Liver (tissue), 9 donors: Measurements from ENCODE around the gene GREB1L. TPM values are rescaled to one million over a fixed set of nuclear protein-coding genes. Genes with fewer than 3 reads are reported as not detected.

Experiments used
- DNase-seq: peaks from one replicate; pipeline ENCODE4 v3.0.0-alpha.2; 2017; ENCODE audit warnings: low spot score
- H3K27ac ChIP-seq, 2 donors: one replicate each; pipeline ENCODE4 v1.7.0; 2013; ENCODE audit warnings: inconsistent platforms in 2 of 2, low read length in 2 of 2, control low read depth in 1 of 2, low read depth in 1 of 2, mild to moderate bottlenecking in 1 of 2
- H3K27me3 ChIP-seq, 4 donors: one replicate each; pipeline versions ENCODE4 v1.6.1 to v1.7.0; 2013; ENCODE audit warnings: low read length in 3 of 4, inconsistent platforms in 1 of 4, mild to moderate bottlenecking in 1 of 4, moderate library complexity in 1 of 4; ENCODE audit not compliant: control insufficient read depth in 4 of 4, insufficient read depth in 4 of 4
- H3K36me3 ChIP-seq, 4 donors: one replicate each; pipeline versions ENCODE4 v1.6.1 to v1.7.0; 2013; ENCODE audit warnings: low read length in 3 of 4, mild to moderate bottlenecking in 3 of 4, low read depth in 1 of 4, moderate library complexity in 1 of 4; ENCODE audit not compliant: control insufficient read depth in 4 of 4, insufficient read depth in 3 of 4
- H3K4me1 ChIP-seq, 4 donors: one replicate each; pipeline versions ENCODE4 v1.6.1 to v1.7.0; 2013; ENCODE audit warnings: low read length in 3 of 4, mild to moderate bottlenecking in 3 of 4, moderate library complexity in 1 of 4; ENCODE audit not compliant: control insufficient read depth in 4 of 4, insufficient read depth in 4 of 4
- H3K4me3 ChIP-seq, 3 donors: one replicate each; pipeline versions ENCODE4 v1.6.1 to v1.7.0; 2013; ENCODE audit warnings: low read length in 3 of 3, control low read depth in 1 of 3, low read depth in 1 of 3, mild to moderate bottlenecking in 1 of 3
- H3K9ac ChIP-seq, 2 donors: one replicate each; pipeline ENCODE4 v1.7.0; 2013; ENCODE audit warnings: low read length in 2 of 2, mild to moderate bottlenecking in 2 of 2, moderate library complexity in 2 of 2, control low read depth in 1 of 2, low read depth in 1 of 2
- H3K9me3 ChIP-seq, 4 donors: one replicate each; pipeline versions ENCODE4 v1.6.1 to v1.7.0; 2013; ENCODE audit warnings: low read length in 3 of 4; ENCODE audit not compliant: control insufficient read depth in 4 of 4
- CTCF ChIP-seq: fragments of 150-350 bp; IDR thresholded peaks from 2 replicates; pipeline ENCODE4 v1.5.1; 2017; ENCODE audit warnings: improper control_type of control experiment, low read depth, low read length; ENCODE audit not compliant: missing input control
- EGR1 ChIP-seq, 2 donors: IDR thresholded peaks; 2 replicates each; pipeline ENCODE4 v1.6.1; 2016 to 2018; ENCODE audit warnings: antibody characterized with exemption in 2 of 2, low read depth in 2 of 2
- FOXA1 ChIP-seq: IDR thresholded peaks from 2 replicates; pipeline ENCODE4 v1.6.1; 2016; ENCODE audit warnings: antibody characterized with exemption
- FOXA2 ChIP-seq: IDR thresholded peaks from 2 replicates; pipeline ENCODE4 v1.6.1; 2016; ENCODE audit warnings: antibody characterized with exemption
- GABPA ChIP-seq, 2 donors: IDR thresholded peaks in 1 of 2; conservative IDR thresholded peaks in 1 of 2; 2 replicates each; pipeline ENCODE4 v1.6.1; 2016; ENCODE audit warnings: antibody characterized with exemption in 2 of 2, mild to moderate bottlenecking in 1 of 2, moderate library complexity in 1 of 2
- HNF4A ChIP-seq, 2 donors: conservative IDR thresholded peaks; 2 replicates each; pipeline ENCODE4 v1.6.1; 2016; ENCODE audit warnings: antibody characterized with exemption in 2 of 2, mild to moderate bottlenecking in 2 of 2
- HNF4G ChIP-seq: IDR thresholded peaks from 2 replicates; pipeline ENCODE4 v1.6.1; 2016; ENCODE audit warnings: antibody characterized with exemption
- JUND ChIP-seq, 2 donors: IDR thresholded peaks; 2 replicates each; pipeline ENCODE4 v1.6.1; 2016; ENCODE audit warnings: antibody characterized with exemption in 2 of 2
- NR2F2 ChIP-seq: IDR thresholded peaks from 2 replicates; pipeline ENCODE4 v1.6.1; 2016; ENCODE audit warnings: antibody characterized with exemption
- RAD21 ChIP-seq, 2 donors: IDR thresholded peaks; 2 replicates each; pipeline ENCODE4 v1.6.1; 2016; ENCODE audit warnings: antibody characterized with exemption in 2 of 2, mild to moderate bottlenecking in 2 of 2
- RXRA ChIP-seq, 2 donors: IDR thresholded peaks; 2 replicates each; pipeline ENCODE4 v1.6.1; 2017 to 2018; ENCODE audit warnings: antibody characterized with exemption in 2 of 2, mild to moderate bottlenecking in 1 of 2
- SP1 ChIP-seq: IDR thresholded peaks from 2 replicates; pipeline ENCODE4 v1.6.1; 2018; ENCODE audit warnings: antibody characterized with exemption, mild to moderate bottlenecking
- TAF1 ChIP-seq: conservative IDR thresholded peaks from 2 replicates; pipeline ENCODE4 v1.6.1; 2016; ENCODE audit warnings: antibody characterized with exemption, mild to moderate bottlenecking
- YY1 ChIP-seq: IDR thresholded peaks from 2 replicates; pipeline ENCODE4 v1.6.1; 2016; ENCODE audit warnings: antibody characterized with exemption, mild to moderate bottlenecking
- WGBS: extraction: QIAGEN DNeasy Blood & Tissue Kit; methylation state at CpG from one replicate; pipeline ENCODE4 v1.1.7; 2013; 5-methylcytosine and 5-hydroxymethylcytosine counted together
- polyA plus RNA-seq, 2 donors: library from polyadenylated mRNA; stranded (reverse) in 1 of 2; unstranded in 1 of 2; fragments of 200-250 nt in 1 of 2; fragments of >200 nt in 1 of 2; fragmentation: Nextera tagmentation in 1 of 2; extraction: Ambion mirVana in 1 of 2; gene quantifications; one replicate each; pipeline versions ENCODE4 v1.2.1 to v1.2.3, GENCODE V29; 2013 to 2015
- total RNA-seq, 2 donors: library from RNA; depleted of rRNA; stranded (reverse); fragments of >200 nt; gene quantifications; one replicate each; pipeline ENCODE4 v1.2.3, GENCODE V29; 2014
- TF ChIP-seq, protein P1 (sequence below): IDR thresholded peaks from 2 replicates; pipeline ENCODE4 v1.6.1; 2016; ENCODE audit warnings: antibody characterized with exemption
- TF ChIP-seq, protein P2 (sequence below): IDR thresholded peaks from 2 replicates; pipeline ENCODE4 v1.6.1; 2016; ENCODE audit warnings: antibody characterized with exemption, mild to moderate bottlenecking
- TF ChIP-seq, protein P3 (sequence below): IDR thresholded peaks from 2 replicates; pipeline ENCODE4 v1.6.1; 2016; ENCODE audit warnings: antibody characterized with exemption
- donor health status: healthy.
- donor health status: healthy.
- donor health status: healthy.
- donor health status: healthy.
- donor health status: healthy.

GREB1L gene
- total and polyA plus RNA-seq, 4 donors = 1.2 to 13.1 (median 3.0) TPM

DNA sequence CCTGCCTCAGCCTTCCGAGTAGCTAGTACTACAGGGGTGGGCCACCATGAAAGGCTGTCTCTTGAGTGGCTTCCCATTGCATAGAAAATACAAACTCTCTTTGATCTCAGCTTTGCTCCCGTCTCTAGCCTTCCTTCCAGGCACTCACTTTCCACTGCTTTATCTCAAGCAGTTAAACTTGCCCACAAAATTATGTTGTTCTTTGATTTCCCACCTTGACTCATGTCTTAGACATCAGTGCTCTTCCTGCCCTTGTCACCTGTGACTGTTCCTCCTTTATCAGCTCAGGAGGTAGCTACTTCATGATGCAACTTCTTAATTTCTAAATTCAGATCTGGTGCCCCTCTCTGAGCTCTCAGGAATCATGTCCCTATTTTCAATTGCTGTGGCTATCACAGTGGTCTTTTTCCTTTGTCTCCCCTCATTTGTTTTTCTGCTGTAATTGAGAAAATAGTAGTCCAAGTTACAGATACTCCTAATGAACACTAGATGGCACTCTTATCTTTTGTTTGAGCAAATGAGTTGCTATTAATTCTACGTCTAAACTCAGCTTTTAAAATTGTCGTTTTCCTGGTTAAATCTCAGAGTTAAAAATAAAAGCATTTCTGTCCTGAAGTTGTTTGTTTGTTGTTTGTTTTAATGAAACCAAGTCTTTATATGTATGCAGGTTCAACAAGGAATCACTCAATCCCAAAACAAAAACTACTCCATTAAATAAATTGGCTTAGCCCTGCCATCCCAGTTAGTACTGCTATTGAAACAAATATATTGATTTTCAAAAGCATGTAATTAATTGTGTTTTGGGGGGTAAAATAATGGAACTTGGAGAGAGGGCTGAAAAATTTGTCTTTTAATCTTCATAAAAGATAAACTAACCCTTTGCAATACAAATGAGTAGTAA, 46.9 kb upstream of the GREB1L start:
- no peak overlapping the region for H3K9ac ChIP-seq
- WGBS = 18% methylated on average over 4 of the region's 4 CpGs

GRCh38 chr18:21196426-21196825, 45.6 kb upstream of the GREB1L start:
- Histone ChIP-seq H3K4me1 (no peaks in the 10 kb centered on the region), H3K27ac (no peak overlapping the region), H3K9ac (no peak overlapping the region), H3K4me3 (no peak overlapping the region), H3K27me3 (no peaks in the 10 kb centered on the region), H3K9me3 (no peaks in the 10 kb centered on the region), H3K36me3 (no peaks in the 10 kb centered on the region)
- WGBS = 86% methylated on average over 1 of the region's 1 CpG
- DNase-seq = no peak
- TF ChIP-seq FOXA2 (no peak), SP1 (no peak), JUND (IDR thresholded peaks at IDR 0.05) (no peak), GABPA (IDR thresholded peaks at IDR 0.05 in 1 of 2, conservative IDR thresholded peaks at IDR 0.05 in 1 of 2) (no peak), FOXA1 (no peak), NR2F2 (no peak), HNF4G (no peak), EGR1 (IDR thresholded peaks at IDR 0.05; ENCODE audit: low read depth in 2 of 2) (no peak), TAF1 (no peak), HNF4A (conservative IDR thresholded peaks at IDR 0.05) (no peak), RAD21 (IDR thresholded peaks at IDR 0.05) (no peak), YY1 (no peak), RXRA (IDR thresholded peaks at IDR 0.05) (no peak)
- TF ChIP-seq, protein P1, sequence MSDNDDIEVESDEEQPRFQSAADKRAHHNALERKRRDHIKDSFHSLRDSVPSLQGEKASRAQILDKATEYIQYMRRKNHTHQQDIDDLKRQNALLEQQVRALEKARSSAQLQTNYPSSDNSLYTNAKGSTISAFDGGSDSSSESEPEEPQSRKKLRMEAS = no peak
- TF ChIP-seq, protein P2, sequence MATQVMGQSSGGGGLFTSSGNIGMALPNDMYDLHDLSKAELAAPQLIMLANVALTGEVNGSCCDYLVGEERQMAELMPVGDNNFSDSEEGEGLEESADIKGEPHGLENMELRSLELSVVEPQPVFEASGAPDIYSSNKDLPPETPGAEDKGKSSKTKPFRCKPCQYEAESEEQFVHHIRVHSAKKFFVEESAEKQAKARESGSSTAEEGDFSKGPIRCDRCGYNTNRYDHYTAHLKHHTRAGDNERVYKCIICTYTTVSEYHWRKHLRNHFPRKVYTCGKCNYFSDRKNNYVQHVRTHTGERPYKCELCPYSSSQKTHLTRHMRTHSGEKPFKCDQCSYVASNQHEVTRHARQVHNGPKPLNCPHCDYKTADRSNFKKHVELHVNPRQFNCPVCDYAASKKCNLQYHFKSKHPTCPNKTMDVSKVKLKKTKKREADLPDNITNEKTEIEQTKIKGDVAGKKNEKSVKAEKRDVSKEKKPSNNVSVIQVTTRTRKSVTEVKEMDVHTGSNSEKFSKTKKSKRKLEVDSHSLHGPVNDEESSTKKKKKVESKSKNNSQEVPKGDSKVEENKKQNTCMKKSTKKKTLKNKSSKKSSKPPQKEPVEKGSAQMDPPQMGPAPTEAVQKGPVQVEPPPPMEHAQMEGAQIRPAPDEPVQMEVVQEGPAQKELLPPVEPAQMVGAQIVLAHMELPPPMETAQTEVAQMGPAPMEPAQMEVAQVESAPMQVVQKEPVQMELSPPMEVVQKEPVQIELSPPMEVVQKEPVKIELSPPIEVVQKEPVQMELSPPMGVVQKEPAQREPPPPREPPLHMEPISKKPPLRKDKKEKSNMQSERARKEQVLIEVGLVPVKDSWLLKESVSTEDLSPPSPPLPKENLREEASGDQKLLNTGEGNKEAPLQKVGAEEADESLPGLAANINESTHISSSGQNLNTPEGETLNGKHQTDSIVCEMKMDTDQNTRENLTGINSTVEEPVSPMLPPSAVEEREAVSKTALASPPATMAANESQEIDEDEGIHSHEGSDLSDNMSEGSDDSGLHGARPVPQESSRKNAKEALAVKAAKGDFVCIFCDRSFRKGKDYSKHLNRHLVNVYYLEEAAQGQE = no peak

More for the DNA sequence above, 46.9 kb upstream of the GREB1L start:
- no peaks in the 10 kb centered on the region for H3K4me1 ChIP-seq
- no peak overlapping the region for H3K4me3 ChIP-seq
- TF ChIP-seq CTCF (peak; percentile 75), JUND (IDR thresholded peaks at IDR 0.05) (no peak), EGR1 (IDR thresholded peaks at IDR 0.05; ENCODE audit: low read depth in 2 of 2) (no peak), GABPA (IDR thresholded peaks at IDR 0.05 in 1 of 2, conservative IDR thresholded peaks at IDR 0.05 in 1 of 2) (no peak), RAD21 (IDR thresholded peaks at IDR 0.05) (peak; percentile 90 to 92), TAF1 (no peak), RXRA (IDR thresholded peaks at IDR 0.05) (no peak), HNF4G (no peak)
- TF ChIP-seq, protein P1 = no peak
- TF ChIP-seq, protein P3, sequence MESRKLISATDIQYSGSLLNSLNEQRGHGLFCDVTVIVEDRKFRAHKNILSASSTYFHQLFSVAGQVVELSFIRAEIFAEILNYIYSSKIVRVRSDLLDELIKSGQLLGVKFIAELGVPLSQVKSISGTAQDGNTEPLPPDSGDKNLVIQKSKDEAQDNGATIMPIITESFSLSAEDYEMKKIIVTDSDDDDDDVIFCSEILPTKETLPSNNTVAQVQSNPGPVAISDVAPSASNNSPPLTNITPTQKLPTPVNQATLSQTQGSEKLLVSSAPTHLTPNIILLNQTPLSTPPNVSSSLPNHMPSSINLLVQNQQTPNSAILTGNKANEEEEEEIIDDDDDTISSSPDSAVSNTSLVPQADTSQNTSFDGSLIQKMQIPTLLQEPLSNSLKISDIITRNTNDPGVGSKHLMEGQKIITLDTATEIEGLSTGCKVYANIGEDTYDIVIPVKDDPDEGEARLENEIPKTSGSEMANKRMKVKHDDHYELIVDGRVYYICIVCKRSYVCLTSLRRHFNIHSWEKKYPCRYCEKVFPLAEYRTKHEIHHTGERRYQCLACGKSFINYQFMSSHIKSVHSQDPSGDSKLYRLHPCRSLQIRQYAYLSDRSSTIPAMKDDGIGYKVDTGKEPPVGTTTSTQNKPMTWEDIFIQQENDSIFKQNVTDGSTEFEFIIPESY = no peak
- H3K36me3 ChIP-seq = no peaks in the 10 kb centered on the region
- H3K27me3 ChIP-seq = no peaks in the 10 kb centered on the region
- no peak overlapping the region for H3K27ac ChIP-seq
- H3K9me3 ChIP-seq = no peaks in the 10 kb centered on the region
- no peak for DNase-seq
